GM21390 (cell line): ENCODE data around the gene SAMHD1.
"Not testable (repeated sequence)": the region's sequence is repeated elsewhere in the genome, so short reads cannot be mapped to it uniquely, and the experiment has no call there.

ENCODE experiments used
- ATAC-seq: cut with Tn5 transposase; IDR thresholded peaks from one replicate; pipeline ENCODE4 v1.9.1; 2021; ENCODE audit not compliant: unreplicated experiment

SAMHD1 gene

DNA sequence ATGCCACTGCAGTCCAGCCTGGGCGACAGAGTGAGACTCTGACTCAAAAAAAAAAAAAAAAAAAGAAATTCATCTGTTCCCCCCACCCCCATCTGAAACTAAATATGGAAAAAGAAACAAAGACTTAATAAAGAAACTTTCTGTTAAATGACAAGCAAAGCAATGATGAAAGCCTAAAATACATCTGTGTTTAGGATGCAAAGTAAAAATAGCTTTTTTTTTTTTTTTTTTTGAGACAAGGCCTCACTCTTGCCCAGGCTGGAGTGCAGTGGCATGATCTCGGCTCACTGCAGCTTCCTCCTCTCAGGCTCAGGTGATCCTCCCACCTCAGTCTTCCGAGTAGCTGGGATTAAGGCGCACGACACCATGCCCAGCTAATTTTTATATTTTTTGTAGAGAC, 76.4 kb downstream of the SAMHD1 start:
- ATAC-seq = not testable (repeated sequence)

- no peak for ATAC-seq
Measured at GRCh38 chr20:36873498-36874189, 77.9 kb downstream of the SAMHD1 start.

GRCh38 chr20:36872852-36873251, 78.7 kb downstream of the SAMHD1 start:
- no peak for ATAC-seq

GRCh38 chr20:36871640-36872570, 79.6 kb downstream of the SAMHD1 start:
- no peak for ATAC-seq

GRCh38 chr20:36866681-36867495, 84.6 kb downstream of the SAMHD1 start:
- ATAC-seq = no peak

DNA sequence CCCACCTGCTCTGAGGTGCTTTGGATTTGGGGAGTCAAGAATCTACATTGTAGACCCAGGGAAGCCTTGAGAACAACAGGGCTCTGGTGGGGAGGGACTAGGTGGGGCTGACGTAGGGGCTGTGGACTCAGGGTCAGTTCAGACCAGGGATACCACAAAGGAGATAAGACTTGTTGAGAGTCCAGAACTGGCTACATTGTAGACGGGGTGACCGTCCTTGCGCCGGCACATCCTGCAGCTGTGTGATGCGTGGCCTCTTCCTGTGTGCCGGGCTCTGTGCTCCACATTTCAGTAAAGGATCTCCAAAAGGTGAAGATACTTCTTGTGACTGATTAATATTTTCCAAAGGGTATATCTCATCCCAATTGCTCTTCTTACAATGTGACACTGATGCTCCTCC, 85.3 kb downstream of the SAMHD1 start:
- no peak for ATAC-seq

DNA sequence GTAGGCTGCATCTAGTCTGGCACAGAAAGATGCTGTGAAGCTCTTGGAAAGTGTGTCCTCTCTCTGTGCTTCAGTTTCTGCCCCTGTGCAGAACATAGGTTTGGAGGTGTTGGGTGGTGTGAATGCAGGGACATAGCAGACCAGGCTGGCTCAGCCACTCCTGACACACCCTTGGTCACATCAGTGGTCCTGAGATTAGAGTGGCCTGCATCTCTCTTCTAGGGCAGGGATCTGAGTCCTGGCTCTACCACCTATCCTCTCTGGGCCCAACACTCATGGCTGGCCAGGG, 85.7 kb downstream of the SAMHD1 start:
- no peak for ATAC-seq

- ATAC-seq = no peak
Measured at GRCh38 chr20:36865076-36865860, 86.2 kb downstream of the SAMHD1 start.

DNA sequence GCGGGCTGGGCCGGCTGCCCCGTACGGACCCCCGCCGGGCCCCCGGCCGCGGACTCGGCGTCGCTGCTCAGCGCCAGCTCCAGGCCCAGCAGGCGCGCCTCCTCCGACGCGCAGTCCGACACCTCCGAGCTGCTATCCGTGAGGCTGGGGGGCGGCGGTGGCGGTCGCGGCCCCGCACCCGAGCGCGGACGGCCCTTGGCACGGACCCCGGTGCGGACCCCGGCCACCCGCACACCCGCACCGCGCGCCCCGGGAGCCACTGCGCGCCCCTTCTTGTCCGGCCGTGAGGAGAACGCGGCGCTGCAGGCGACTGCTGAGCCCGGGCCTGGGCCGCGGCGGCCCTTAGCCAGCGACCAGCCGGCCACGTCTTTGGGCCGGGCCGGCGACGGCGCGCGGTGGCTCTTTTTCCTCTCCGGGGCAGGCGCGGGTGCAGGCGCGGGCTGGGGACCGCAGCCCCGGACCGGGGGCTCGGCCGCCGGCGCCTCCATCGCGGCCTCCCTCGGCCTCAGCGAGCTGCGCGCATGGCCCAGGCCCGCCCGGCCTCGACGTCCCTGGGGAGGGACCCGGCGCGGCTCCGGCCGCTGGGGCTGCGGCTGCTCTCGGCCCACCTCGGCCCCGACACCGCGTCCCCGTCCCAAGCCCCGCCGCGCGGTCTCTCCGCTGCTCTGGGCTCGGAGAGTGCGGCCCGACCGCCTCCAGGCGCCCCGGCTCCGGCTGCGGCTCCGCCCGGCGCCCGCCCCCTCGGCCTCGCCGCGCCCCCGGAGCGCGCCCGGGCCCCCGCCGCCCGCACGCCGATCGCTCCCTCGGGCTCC, 88.4 kb downstream of the SAMHD1 start:
- ATAC-seq = peak; percentile 50

DNA sequence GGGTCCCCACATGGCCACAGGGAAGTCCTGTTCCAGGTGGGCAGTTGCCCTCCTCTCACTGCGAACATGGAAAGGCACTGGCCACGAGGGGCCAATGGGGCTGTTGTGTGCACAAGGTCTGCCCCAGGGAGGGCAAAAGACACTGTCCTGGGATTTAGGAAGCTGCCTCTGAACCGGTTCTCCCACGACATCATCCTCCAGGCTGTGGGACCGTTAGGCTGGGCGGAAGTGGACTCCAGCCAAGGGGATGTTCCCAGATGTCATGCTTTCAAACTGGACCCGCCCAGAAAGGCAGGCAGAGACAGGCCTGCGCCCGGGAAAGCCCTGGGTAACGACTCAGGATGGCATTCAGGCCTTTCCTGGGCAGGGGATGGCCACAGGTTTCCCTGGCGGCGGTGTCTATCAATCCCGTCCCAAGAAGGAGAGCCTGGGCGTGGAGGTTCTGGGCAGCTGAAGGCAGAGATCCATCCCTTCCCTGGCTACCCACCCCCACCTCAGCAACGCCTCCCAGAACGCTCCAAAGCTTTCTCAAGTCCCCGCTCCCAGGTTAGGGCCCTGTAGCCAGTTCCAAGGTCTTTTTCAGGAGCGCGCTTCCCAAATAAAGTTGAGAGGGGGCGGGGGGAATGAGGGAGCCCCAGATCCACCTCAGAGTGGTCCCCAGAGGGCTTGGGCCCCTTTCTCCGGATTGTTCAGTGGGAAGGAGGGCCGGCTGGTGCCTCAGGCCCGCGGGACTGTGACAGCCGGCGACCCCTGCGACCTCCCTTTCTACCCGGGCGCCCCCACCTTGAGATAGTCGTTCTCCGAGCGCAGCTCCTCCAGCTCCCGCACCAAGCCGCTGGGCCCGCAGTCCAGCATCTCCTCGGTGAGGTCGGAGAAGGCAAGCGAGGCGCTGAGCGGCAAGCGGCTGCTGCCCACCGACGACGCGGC, 89.4 kb downstream of the SAMHD1 start:
- ATAC-seq = no peak

DNA sequence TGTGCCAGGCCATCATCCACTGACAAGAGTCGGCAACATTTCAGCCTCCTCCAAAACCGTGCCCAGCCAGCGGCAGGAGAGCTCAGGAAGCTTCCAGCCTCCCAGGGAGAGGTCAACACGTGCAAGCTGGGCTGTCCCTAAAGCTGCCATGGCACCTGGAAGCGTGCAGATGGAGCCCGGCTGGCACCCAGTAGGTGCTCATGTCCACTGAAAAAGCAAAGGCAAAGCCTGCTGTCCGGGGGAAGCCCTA, 90.0 kb downstream of the SAMHD1 start:
- no peak for ATAC-seq

- ATAC-seq = no peak
Measured at GRCh38 chr20:36860811-36861624, 90.5 kb downstream of the SAMHD1 start.

GRCh38 chr20:36860339-36860738, 91.2 kb downstream of the SAMHD1 start:
- no peak for ATAC-seq

DNA sequence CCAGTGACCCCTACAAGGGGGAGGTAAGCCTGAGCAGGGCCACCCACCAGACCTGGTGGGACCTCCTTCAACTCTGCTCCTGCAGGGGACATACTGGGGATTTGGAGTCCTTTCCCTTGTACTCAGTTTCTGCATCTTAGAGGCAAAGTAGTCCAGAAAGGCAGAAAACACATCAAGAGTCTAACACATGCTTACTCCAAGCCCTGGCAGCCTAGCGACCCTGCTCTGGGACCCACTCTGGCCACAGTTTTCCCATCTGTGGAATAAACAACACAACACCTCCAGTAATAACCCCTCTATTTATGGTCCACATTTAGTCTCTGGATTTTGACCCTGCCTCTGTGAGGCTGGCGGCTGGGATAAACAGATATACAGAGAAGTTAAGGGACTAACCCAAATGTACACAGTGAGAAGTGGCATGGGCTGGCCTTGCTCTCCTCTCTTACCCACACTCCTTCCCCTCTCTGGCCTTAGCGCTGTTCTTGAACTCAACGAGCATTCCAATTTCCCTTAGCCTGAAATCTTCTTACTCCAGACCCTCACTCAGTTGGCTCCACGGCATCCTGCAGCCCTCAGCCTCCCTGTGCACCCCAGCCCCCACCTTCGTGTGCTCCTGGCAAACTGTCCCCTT, 91.7 kb downstream of the SAMHD1 start:
- no peak for ATAC-seq

DNA sequence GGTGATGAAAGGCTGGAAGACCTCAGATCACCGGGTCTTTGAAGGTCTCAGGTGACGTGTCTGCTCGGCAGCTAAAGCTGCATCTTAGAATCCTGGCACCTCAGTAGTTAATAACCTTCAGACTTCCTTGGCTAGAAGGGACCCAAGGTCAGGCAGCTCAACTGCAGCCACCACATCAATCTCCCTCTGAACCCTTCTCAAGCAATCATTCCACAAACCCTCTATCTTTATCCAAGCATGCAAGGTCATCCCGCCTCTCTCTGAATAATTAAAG, 92.3 kb downstream of the SAMHD1 start:
- no peak for ATAC-seq

GRCh38 chr20:36856691-36857635, 94.5 kb downstream of the SAMHD1 start:
- no peak for ATAC-seq

- ATAC-seq = no peak
Measured at GRCh38 chr20:36856195-36856594, 95.3 kb downstream of the SAMHD1 start.
